GM18498 (cell line): ENCODE results near the gene SFXN1.

ENCODE experiments used
- ATAC-seq: cut with Tn5 transposase; IDR thresholded peaks from one replicate; pipeline ENCODE4 v1.9.1; 2021; ENCODE audit warnings: mild to moderate bottlenecking, moderate library complexity; ENCODE audit not compliant: unreplicated experiment

SFXN1 gene

DNA sequence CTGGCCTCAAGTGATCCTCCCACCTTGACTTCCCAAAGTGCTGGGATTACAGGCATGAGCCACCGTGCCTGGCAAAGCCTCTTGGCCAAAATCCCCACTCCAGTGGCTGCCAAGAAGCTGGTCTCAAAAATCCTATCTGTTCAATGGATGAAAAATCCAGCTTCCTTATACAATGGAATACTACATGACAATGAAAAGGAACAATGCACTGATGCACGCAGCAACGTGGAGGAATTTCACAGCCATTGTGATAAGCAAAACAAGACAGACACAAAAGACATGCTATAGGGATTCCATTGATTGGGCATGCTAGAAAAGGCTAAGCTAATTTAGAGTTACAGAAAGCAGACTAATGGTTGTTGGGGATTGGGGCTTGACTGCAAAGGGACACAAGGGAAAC, 13.1 kb upstream of the SFXN1 start:
- ATAC-seq, result no peak

DNA sequence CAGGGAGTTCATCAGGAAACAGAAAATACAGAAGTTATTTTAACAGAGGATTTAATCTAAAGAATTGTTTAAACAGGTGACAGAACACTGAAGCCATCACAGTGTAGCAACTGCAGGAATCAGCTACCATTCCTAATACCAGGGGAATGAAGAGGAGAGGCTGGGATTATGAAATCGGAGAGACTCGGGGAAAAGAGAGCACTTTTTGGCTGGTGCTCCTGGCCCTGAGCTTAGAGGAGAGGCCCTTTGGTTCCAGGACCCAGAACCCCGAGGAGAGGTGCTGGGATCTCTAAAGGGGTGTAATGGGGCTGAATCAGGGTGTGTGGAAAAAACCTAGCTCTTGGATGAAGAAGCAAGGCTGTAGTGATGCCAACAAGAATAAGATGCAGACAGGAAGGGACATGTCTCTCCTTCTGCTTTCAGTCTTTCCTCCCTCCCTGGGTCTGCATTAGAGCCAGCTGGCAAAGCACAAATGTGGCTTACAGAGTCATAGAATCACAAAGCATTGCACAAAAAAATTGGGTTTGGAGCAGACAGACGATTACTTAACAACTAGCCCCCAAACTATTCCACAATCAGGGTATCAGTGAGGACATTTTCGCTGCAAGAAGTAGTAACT, 11.6 kb upstream of the SFXN1 start:
- no peak for ATAC-seq

DNA sequence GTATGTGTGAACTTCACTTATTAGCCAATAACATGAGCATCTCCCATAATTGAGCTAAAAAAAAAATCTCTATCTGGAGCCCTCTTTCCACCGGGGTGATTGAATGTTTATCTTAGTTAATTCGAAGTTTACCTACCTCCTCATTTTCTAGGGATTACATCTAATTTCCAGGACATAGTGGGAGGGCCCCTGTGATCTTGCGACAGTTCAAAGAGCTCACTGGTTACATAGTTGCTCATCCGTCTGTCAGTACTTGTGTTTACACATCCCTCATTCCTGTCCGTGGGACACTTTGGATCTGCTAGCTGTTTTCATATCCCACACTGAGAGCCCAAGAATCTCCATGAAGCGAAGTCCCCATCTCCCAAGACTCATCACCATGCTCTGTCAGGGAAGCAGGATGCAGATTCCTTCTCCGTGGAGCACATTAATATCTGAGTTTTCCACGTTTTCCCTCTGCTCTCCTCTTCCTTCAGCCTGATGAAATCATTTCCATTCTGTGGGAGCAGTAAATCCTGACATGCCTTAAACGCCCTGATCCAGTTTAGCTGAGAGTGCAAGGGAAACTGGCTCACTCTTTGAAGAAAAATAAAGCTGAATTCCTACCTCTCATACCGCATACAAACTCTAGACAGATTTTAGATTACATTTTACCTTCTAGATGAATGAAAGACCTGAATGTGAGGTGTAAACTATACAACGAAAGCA, 10.2 kb upstream of the SFXN1 start:
- no peak for ATAC-seq

DNA sequence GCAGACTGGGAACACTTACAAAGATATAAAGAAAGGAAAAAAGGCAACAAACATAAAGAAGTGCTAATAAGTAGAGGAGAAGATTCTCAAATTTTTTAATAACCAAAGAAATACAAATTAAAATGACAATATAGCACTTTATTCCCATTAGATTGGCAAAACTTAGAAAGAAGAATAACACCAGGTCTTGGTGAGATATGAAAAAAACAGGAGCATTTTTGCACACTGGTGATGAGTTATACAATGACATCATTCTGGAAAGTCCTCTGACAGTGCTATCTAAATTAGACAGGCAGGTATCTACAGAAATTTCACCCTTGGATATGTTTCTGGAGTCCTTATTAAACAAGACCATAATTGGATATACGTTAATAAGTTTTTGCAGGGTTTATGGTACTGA, 9.5 kb upstream of the SFXN1 start:
- no peak for ATAC-seq

DNA sequence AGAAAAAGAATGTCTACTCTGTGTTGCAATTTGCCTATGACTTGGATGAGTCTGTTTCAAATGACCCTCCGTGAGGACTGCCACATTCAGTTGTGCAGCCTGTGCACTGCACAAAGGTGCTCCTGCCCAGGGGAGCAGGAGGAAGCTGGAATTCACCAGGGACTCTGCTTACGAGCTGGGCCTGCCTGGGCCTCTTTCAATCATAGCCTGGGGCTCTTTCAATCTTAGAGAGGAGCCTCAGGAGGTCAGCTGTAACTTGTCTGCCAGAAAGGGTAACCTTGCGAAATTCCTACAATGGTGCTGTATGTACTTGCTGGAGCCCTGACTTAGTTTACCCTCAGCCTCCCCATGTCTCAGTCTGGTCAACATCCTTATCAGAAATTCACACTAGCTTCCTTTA, 8.4 kb upstream of the SFXN1 start:
- no peak for ATAC-seq

DNA sequence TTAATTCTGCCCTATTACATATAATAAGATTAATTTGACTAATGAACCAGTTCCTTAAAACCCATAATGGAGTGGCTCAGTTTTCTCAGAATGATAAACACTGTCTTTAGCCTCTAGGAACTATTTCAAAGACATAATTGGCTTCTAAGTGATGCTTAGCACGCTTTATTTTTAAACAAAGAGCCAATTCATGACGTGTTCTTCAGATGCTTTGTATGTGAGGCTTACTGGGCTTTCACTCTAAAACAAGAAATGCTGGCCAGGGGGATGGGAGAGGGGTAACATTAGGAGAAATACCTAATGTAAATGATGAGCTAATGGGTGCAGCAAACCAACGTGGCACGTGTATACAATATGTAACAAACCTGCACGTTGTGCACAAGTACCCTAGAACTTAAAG, 7.6 kb upstream of the SFXN1 start:
- no peak for ATAC-seq

DNA sequence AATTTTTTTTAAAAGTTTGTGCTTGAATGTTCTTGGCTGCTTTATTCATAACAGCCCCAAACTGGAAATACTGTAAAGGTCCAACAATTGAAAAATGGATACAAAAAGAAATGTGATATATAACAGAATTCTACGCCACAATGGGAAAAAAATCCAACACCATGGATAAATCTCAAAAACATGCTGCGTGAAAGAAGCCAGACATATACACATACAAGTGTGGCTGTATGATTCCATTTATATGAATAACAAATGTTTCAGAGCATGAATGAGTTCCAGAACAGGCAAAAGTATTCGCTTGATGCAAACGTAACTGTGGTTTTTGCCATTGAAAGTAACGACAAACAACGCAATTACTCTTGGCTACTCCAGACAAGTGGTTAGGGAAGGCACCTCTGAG, 7.2 kb upstream of the SFXN1 start:
- ATAC-seq, result no peak

DNA sequence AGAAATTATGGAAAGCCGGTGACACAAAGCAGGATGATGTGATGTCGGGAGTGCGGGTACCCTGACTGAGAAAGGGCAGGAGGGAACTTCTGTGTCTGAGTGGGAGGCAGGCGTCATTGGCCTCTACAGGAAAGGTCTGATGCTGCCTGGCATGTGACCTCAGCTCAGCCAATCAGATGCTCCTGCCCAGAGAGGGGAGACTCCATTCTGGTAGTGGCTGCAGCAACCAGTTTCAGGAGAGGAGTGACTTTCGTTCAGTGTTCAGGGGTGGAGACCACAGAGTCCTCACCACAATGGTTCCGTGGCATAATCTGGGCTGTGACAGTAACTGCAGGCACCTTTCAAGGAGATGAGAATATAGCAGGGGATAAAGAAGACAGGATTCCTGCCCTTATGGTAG, 6.7 kb upstream of the SFXN1 start:
- ATAC-seq, result no peak

DNA sequence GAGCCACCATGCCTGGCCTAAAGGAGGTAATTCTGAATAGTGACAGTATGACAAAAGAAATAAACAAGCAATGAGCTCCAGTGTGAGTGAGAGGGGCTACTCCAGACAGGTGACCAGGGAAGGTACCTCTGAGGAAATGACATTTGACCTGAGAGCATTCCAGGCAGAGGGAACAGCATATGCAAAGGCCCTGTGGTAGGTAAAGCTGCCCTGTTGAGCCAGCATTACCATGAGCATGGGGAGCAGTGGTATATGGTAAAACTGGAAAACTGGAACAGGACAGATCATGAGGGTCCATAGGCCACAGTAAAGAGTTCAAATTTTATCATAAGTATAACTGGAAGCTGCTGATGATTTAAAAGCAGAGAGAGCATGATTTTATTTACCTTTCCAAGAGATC, 6.0 kb upstream of the SFXN1 start:
- no peak for ATAC-seq

DNA sequence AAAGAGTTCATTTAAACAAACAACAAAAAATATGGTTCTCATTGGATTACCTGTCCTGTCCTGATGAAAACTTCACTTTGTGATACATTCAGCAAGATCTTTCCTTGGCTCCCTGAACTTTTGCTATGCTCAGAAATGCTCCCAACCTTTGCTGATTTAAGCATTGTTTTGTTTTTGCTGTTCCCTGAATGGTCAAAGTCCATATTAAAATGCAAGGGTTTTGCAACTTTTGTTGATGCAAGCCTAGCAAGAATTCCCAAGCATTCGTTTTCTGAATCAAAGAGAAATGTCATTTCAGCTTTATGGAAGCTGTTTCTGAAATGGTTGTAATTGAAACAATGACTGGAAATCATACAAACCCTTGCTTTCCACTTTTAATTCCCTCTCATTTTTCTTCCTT, 3.1 kb upstream of the SFXN1 start:
- no peak for ATAC-seq

DNA sequence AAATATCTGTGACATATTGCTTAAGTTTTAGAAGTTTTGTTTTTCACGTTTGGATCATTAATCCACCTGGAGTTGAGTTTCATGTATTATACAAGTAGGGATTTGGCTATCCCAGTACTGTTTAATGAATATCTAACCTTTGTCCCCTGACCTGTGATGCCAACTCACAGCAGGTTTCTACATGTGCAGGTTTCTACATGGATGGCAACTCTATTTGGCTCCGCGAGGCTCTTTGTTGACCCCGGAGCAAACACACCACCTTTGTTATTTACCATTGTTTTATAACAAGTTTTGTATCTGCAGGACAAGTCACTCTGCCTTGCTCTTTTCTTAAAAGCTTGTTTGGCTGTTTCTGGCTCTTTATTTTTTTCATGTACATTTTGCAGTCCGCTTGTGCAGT, 920 bp upstream of the SFXN1 start:
- no peak for ATAC-seq

DNA sequence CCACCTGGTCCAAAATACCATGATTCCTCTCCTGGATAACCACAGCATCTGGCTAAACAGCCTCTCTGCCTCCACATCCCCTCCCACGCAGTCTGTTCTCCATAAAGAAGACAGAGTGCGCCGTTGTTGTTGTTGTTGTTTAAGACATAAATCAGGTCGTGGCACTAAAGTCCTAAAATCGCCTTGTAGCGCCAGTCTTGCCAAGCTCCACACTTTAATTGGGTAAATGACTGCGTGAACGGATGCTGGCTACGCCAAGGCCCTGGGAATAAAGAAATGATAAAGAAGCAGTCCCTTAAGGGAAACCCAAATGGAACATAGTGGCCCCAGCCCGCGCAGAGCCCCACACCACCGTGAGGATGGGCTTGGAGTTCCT, 364 bp upstream of the SFXN1 start:
- no peak for ATAC-seq

DNA sequence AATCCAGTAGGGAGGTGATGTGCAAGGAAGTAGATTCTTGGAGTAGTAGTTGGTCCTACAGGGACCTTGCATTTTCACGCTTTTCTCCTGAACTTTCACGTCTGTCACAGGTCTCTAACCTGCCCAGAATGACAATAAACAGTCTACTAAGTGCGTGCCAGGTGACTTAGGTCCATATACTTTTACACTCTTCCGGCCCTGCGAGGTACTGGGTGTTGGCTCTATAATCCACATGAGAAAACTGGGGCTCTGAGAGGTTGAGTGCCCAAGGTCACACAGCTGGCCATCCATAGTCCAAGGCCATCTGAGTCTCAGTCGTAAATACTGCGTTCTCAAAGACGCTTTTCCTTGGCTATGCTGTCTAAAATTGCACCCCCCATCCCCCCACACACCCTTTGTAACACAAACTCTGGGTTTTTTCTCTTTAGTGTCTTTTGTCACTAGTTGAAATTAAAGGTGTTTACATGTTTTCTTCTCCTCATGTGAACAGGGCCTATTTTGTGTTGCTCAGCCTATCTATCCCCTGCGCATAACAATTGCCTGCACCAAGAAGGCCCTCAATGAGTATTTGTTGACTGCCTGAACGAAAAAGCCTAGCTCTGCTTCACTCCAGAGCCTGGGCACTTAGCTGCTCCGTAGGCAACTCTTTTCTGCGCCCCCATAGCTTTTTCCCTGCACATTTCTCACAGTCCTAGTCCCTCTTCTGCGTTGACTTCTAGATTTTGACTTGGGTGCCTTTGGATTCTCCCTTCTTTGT, 943 bp downstream of the SFXN1 start:
- peak; percentile 3 for ATAC-seq

DNA sequence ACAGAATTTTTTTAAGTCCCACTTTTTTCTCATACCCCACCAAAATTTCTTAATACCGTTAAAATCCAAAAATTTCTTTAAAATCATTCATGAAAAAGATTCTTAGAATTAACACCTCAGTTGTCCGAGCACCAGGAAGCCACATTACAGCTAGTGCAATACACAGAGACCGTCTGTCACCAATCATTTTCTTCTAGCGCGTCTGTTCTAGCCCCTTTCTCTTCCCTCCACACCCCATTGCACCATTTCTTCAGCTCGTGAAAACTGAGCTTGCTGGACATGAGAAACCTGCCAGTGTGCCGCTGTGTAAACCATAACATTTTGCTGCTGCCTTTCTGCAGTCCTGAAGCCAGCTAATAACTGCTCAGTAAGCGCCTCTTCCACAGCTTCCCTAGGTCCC, 5.0 kb downstream of the SFXN1 start:
- ATAC-seq, result no peak

DNA sequence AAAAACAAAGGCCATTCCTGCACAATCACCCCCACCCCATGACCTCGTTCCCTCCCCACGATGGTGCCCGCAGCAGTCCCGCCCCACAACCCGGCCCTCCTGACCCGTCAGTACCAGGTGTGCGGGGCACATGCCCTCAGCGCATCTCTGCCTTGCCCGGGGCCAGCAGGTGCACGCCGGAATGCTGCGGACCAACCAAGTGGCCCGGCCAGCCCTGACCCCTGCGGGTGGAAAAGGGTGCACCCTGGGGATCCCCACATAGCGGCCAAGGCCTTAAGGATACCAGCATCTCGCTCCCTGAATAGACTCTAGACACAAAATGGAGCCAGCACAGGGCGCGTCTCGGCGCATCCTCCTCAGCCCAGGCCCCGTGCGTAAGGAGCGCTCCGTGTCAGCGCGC, 6.0 kb downstream of the SFXN1 start:
- ATAC-seq, result no peak

DNA sequence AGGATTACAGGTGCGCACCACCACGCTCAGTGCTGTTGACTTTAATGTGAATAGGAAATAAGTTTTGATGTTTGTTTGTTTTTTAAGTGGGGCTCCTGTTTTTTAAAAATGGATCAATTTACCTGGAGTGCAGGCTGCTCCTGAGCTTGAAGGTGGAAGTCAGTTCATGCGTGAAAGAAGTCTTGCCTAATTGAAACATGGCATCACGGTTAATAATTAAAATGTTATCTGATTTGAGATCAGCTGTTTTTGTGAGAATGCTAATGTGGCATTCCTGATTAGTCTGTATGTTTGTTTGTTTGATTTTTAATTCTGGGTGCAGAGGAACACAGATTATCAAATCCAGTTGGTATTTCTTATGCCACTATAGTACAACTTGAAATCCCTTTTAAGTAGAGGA, 6.5 kb downstream of the SFXN1 start:
- no peak for ATAC-seq

DNA sequence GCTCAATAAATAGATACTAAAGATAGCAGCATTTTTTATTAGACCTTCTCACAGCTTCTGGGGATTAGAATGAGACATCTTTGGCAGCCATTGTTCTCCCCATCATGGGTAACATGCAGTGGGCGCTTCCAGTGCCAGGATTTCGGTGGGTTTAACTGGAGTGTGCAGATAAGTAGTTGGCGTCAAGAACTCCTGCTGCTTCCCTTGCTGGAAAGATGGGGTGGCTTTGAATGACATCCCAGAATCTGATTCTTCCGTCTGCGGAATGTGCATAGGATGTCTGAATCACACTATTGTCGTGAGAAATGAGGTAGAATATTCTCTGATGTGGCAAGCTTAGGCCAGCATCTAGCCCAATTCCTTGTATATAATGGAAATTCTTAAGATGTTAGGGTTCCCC, 7.3 kb downstream of the SFXN1 start:
- ATAC-seq, result no peak

DNA sequence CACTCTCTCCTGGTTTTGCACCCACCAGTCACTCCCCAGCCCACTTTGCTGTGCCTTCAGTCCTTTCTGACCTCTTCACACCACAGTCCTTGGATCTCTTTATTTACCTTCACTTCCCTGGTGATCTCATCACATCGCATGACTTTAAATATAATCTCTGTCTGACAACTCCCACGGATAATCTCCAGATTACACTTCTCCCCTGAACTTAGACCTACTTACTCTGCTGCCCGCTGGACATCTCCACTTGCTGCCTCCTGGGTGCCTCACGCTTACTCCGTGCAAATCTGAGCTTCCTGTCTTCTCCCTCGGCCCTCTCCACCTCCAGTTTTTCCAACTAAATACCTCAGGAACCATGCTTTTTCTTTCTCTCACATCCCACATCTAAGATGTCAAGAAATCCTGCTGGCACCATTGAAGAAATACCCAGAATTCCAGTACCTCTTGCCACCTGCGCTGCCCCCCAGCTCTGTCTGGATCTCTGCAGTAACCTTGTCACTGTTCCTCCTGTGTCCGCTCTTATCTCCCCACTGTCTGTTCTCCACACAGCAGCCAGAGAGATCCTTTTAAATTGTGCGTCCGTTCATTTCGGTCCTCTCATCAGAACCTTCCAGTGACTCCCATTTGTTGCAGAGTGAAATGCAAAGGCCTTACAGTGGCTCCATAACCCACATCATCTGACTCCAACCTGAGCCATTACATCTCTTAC, 9.3 kb downstream of the SFXN1 start:
- no peak for ATAC-seq

DNA sequence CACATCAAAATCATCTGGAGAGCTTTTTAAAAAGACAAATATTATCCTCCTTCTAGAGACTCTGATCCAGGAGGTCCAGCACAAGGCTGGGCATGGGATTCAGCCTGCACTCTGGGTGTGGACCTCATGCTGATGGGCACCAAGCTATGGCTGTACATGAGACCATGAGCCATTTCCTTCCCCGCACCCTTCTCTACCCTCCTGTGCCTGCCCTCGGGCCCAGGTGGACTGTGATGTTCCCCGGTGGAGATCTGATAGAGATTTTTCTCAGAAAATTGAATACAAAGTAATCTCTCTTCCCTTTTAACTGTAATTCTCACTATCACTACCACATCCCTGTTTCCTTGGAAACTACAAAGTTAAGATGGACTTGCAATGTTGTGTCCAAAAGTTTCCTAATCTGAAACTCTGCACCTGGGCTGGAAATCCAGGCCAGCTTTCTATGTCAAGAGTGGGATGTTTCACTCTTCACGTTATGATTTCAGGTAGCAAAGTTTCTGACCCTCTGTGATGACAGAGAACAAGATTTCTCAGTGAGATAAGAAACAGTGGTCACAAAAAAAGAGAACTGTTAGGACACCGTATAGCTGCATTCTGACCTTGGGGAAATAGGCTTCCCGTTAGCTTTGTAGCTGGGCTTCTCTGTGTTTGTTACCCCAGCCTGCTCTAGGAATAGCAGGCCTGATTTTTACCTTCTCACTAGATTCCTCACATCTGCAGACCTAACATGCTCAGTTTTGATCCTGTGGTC, 11.5 kb downstream of the SFXN1 start:
- no peak for ATAC-seq

DNA sequence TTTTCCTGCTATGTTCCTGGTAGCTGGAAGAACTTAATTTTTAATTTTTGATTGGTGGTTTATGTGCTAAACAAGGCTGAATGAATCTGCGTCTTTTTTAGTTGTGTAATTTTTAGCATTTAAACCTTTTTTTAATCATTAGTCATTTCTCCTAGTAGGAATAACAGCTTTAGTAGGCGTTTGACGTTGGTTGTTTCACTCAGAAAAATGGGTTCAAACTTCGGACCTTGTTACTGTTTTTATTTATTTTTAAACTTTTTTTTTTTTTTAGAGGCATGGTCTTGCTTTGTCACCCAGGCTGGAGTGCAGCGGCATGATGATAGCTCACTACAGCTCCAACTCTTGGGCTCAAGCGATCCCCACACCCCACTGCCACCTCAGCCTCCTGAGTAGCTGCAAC, 12.9 kb downstream of the SFXN1 start:
- no peak for ATAC-seq

DNA sequence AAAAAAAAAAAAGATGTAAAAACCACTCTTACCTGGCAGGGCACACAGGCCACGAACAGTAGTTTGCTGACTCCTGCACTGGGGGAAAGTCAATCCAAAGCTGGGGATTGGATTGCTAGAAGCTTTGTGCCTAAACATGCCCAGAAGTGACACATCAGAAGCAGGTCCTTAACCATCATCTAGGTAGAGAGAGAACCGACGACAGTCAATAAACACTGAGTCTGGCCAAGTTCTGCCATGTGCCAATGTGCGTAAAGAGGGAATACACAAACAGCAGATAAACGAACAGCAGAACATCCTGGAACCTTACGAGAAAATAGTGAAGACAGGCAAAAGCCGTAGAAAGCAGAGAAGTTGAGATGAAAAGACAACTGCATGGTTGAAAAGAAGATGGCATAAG, 14.9 kb downstream of the SFXN1 start:
- ATAC-seq, result no peak
